ENCODE results near the gene MRPS27.
A peak's percentile ranks its signal among the peaks of the same experiment; 100 is the strongest.

MRPS27 gene

GRCh38 chr5:72225741-72226140, 94.3 kb downstream of the MRPS27 start:
- no peak for DNase-seq

DNA sequence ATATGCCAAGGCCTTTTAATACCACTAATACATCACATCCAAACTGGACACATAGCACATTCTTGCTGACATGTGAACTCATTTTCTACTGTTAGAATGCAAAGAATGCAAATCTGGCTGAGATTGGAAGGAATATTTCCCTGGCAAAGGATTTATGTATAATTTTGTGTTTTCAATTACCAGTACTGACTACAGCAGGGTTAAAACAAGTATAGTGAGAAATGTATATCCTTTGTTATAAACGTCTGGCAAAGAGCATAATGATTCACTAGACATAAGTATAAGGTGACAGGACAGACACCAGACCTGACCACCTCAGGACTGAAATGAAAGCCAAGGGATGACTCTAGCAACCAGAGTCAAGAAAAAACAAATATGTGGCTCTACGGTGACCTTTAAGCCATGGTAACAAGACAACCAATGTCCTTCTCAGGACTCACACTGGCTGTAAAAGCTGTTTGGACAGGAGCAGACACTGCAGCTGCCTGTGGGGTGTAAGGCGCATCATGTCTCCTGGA, 95.0 kb downstream of the MRPS27 start:
- no peak for DNase-seq

- DNase-seq, result no peak
These were observed 96.7 kb downstream of the MRPS27 start for GRCh38 chr5:72223371-72223770.

DNA sequence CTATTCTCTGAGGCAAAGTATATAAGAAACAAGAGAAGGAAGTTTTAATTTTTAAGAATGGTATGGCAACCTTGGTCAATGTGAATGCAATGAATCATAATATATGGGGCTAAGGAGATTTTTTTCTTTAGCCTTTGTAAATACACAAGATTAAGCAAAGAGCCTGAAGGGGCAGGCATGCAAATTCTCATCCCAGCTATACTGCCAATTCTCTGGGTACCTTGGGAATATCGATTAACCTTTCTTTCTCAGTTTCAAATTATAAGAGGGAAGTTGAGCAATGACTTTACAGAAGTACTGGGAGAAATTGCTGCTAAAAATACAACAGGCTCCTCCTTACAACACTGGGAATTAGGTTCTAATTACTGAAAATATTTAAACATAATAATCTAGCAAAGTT, 97.5 kb downstream of the MRPS27 start:
- no peak for DNase-seq

DNA sequence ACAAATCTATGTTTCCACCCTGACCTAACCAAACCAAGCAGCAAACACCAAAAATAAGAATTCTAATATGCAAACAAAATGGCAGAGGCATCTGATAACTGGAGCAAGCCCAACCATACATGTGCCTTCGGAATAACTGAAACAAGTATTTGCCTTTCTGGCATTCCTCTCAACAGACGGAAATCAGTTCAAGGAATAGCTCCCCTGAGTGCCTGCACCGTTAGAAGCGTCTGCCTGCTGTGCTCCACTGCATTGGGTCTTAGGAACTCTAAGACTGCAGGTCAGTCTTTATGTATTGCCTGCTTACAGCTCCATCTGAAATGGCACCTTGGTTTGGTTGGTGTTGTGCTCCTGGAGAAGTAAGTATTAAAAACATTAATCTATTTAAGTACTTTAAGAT, 98.5 kb downstream of the MRPS27 start:
- no peak for DNase-seq

GRCh38 chr5:72221099-72221498, 98.9 kb downstream of the MRPS27 start:
- no peak for DNase-seq

GRCh38 chr5:72216756-72217155, 103.3 kb downstream of the MRPS27 start:
- no peak for DNase-seq

DNA sequence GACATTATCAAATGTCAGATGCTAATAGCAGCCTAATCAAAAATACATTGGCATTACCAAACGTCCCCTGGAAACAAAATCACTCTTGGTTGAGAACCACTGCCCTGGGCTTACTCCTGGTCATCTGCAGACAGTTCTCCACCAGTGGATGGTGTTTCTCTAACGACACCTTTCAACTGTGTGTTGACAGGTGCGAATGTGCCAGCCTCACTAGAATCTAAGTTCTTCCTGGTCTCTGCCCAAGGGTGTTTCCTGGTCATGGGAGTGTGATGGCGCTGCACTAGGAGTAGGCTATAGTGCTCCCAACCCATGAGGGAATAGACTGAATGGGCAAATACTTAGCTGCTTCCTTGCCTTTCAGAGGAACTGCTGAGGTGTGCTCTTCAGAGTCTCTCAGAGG, 105.9 kb downstream of the MRPS27 start:
- DNase-seq, result no peak

DNA sequence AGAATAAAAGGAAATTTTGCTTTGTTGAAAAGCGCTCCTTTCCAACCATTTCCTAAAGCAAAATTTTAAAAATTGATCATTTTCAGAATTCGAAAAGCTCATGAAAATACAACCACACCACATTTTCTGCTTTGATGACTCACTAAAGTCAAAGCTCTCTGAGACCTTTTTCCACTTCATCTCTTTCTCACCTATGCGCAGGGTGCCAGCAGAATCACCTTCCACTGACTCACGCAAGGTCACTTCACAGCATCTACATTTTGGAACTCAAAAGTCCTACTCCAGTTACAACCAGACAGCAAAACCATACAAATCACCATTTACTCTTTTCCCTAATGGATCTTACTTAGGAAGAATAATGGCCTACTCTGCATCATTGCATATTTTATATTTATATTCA, 106.6 kb downstream of the MRPS27 start:
- no peak for DNase-seq

GRCh38 chr5:72212171-72212570, 107.9 kb downstream of the MRPS27 start:
- DNase-seq, result no peak

DNA sequence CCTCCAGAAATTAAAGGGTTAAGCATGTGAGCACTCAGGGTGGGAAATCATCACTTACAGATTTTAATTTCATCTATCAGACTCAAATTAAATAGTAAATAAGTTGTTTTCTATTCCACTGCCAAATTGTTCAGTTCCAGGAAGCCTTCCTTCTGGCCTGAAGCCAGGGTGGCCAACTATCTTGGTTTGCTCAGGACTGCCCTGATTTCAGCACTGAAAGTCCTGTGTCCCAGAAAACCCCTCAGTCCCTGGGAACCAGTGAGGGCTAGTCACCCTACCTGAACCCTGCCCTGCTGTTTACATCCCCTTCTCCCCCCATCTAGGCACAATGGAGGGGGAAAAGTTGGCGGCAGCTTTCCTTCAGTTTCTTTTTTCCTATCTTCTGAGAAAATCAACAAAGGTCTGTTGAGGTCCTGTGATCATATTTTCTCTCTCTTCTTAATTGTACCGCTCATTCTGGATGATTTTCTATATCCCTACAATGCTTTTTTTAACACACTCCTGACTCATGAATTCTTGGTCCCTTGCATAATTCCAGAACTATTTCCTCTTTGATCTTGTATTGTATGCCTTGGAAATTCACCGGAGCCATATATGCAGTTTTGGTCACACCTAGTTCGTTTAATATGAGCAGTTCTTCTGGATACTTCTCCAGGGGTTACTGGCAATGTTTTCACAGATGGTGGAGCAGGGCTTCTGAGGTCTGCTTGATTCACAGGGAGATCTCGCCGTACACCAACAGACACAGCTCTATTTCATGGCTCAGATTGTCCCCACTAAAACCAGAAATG, 109.0 kb downstream of the MRPS27 start:
- DNase-seq, result no peak

GRCh38 chr5:72209147-72210115, 110.6 kb downstream of the MRPS27 start:
- peak; percentile 12 for DNase-seq

DNA sequence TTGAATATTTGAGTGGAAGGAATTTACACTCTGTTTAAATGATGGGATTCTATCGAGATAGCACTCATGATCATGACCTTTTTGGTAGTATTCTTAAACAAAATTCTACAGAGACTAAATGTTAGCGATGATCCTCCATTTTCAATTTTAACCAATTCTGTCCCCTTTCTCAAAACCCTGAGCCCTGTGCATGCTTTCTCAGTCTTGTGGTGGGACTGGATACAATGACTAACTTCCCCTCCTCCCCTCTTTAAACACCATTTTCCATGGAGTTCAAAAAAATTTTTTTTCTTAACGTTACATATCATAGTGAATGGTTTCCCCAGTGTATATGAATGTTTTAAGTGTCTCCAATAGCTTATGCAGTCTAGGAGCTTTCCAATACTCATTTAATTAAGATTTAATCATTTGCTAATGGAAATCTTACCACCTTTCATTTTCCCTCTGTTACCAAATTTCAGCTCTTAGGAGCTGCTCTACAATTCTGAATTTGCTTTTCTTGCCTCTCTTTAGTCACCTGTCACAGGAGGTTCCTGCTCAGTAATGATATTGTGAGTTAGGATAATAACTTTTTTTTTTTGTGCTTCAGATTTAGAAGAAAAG, 111.6 kb downstream of the MRPS27 start:
- no peak for DNase-seq

DNA sequence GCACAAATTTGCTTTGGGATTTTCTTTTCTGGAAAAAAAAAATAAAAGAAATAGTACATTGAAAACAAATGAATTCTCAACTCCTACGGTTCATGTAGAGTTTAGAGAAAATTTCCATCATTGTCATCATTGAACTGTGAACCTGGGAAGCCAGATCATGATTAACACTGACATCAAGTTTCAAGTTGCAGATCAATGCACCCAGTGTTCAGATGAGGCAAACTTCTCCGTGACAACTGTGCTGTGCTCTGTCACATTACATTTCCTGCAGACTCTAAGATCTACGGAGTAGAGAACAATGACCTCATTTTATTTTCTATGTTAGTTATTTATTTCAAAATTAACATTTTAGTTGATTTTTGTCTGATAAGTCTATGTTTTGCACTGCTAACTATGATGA, 113.0 kb downstream of the MRPS27 start:
- no peak for DNase-seq

GRCh38 chr5:72206160-72206559, 113.9 kb downstream of the MRPS27 start:
- DNase-seq, result no peak

GRCh38 chr5:72205431-72206009, 114.5 kb downstream of the MRPS27 start:
- no peak for DNase-seq

GRCh38 chr5:72204946-72205345, 115.1 kb downstream of the MRPS27 start:
- no peak for DNase-seq

DNA sequence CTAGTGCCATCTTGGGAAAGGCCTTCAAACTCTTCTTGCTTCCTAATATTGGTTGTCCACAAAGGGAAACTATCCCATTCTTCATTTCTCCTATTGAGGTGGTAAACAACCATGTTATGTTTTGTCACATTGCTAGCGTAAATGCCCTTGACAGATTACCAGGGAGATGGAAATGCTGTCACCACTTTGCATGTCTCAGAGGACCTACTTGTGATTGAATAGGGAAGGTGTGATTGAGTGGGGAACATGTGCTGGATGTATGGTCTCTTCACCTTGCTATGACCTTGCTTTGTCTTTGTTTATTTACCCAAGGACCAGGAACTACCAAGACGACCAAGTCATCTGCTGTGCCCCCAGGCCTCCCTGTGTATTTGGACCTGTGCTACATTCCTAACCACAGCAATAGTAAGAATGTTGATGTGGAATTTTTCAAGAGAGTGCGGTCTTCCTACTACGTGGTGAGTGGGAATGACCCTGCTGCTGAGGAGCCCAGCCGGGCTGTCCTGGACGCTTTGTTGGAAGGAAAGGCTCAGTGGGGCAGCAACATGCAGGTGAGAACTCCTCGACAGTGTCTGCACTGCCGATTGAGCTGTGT, 116.7 kb downstream of the MRPS27 start:
- no peak for DNase-seq

- DNase-seq, result no peak
These were observed 117.7 kb downstream of the MRPS27 start for GRCh38 chr5:72202331-72202825.

- DNase-seq, result no peak
These were observed 120.4 kb downstream of the MRPS27 start for GRCh38 chr5:72199681-72200080.

DNA sequence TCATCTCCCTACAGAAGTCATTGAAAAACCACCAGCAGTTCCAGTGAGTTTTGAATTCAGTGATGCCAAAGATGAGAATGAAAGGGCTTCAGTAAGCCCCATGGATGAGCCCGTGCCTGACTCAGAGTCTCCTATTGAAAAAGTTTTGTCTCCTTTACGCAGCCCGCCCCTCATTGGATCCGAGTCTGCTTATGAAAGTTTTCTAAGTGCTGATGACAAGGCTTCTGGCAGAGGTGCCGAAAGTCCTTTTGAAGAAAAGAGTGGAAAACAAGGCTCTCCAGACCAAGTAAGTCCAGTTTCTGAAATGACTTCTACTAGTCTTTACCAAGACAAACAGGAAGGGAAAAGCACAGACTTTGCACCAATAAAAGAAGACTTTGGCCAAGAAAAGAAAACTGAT, 122.6 kb downstream of the MRPS27 start:
- DNase-seq, result no peak

GRCh38 chr5:72195581-72195980, 124.5 kb downstream of the MRPS27 start:
- no peak for DNase-seq

All from NCI-H510A treated with DMSO at 0.1 percent for 48 hours (cell line).